RPMI7951 (cell line): Measurements from ENCODE around the gene DOCK1. TPM values are rescaled to one million over a fixed set of nuclear protein-coding genes. Genes with fewer than 3 reads are reported as not detected.

Experiments
- DNase-seq: peaks from one replicate; pipeline ENCODE4 v3.0.0-alpha.2; 2012; ENCODE audit warnings: low read depth
- total RNA-seq: library from RNA; depleted of rRNA; stranded (reverse); fragments of >200 nt; shearing (Covaris generic); gene quantifications from 2 replicates; pipeline ENCODE4 v1.2.3, GENCODE V29; 2014

The DOCK1 gene
- total RNA-seq, 1 experiment from 2014 or later = 15.7 TPM

DNA sequence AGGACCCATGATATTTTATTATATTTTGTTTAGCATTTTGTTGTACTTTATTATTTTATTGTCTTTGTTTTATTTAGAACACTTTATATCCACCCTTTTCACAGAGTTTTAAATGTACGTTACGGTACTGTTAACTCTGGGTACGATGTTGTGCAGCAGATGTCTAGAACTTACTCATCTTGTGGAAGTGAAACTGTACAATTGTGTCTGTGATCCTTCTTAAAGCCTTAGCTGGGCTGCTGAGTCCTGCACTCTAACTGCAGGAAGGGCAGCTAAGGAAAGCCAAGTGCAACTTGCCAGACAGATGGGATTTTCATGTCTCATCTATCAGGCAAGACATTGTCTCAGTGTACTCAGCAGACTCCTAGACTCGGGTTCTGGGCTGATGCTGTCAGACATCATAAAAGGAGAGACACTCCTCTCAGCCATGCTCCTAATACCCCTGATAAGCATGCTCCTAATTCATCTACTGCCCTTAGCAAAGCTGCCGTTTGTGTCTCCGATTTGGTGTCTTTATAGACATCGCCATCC is 305.8 kb downstream of the DOCK1 start:
- DNase-seq = no peak

GRCh38 chr10:127215866-127216265 is 310.6 kb downstream of the DOCK1 start:
- no peak for DNase-seq

DNA sequence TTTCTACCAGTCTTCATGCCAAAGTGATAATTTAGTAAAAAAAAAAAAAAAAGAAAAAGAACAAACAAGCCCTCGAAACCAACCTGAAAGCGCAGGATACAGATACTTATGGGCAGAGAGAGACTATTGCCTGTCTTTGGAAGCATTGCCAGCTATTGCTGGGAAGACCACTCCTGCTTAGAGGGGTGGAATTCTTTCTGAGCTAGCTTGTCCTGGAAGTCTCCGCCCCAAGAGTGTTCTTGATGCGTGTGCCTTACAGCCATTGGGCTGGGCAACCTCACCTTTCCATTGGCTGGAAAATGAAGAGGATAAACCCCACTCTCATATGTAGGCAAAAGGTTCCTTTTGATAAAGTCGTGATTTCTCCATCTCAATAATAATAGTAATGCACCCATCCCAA is 311.0 kb downstream of the DOCK1 start:
- DNase-seq = no peak

DNA sequence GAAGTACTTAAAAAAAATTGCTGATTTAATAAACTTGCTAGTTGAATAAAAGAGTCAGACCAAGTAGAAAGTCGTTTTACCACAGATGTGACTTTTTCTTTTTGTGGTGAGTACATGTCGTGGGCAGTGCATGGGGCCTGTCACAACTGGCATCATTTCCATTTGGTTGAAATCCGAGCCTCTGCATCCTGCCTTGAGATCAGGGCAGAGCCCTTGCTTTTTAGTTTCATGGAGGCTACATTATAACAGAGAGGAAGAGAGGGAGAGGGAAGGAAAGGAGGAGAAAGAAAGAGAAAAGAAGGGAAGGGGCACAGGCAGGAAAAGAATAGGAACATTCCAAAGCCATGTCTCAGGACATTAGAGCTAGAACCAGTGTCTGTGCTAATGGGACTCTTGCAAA is 311.6 kb downstream of the DOCK1 start:
- DNase-seq = peak; percentile 28

- DNase-seq = no peak
Observed at GRCh38 chr10:127218658-127219057, 313.4 kb downstream of the DOCK1 start.

DNA sequence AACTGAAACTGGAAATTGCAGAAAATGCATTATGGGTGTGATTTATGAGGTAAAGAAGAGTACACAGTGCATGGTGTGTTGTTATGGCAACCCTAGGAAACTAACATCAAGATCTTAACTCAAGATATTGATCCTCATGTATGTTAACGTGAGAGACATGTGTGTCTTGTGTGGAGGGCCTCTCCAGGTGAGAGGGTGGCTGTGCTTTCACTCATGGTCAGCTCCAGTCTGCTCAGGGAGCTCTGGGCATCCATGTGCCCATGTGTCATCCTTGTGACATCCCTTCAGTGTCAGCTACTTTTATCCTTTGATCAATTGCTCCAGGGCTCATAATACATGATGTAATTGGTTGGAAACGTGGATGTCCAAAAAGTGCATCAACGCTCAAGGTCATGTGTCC is 316.1 kb downstream of the DOCK1 start:
- no peak for DNase-seq

DNA sequence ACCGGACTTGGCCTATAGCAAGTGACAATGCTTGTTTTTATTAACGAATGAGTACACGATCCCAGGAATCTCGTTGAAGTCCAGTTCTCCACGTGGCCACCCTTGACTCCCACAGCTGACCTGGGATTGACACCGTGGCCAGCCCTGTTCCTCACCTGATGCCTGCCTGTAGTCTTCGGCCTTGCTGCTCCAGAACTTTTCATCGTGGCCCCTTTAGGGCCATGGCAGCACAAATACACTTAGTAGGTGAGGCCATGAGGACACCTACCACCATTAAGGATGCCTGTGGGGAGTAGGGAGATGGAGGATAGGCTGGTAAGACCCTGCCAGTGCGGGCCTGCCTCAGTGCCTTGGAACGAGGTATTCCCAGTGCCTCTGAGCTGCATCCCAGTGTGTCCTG is 321.8 kb downstream of the DOCK1 start:
- DNase-seq = no peak

- no peak for DNase-seq
Observed at GRCh38 chr10:127227663-127228062, 322.4 kb downstream of the DOCK1 start.

GRCh38 chr10:127228195-127228787 is 323.1 kb downstream of the DOCK1 start:
- DNase-seq = no peak

GRCh38 chr10:127234306-127234800 is 329.1 kb downstream of the DOCK1 start:
- DNase-seq = no peak

GRCh38 chr10:127236266-127236665 is 331.0 kb downstream of the DOCK1 start:
- no peak for DNase-seq

DNA sequence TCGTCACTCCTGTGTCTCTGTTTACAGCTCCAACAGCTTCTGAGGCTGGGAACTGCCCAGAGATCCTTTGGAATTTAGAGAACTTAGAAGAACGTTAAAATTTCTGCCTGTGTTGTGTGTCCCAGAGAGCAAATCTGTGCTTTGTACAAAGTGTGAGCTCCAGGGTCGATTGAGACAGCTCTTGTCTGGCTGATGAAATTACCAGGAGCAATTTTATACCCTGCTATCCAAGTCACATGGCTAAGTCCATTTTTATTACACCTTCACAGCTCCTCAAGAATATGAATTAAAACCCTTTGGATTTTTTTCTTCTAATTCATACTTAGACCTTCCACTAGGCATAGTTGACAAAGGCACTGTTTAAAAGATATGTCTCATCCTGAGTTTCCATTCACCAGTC is 337.7 kb downstream of the DOCK1 start:
- no peak for DNase-seq

- peak; percentile 24 for DNase-seq
Observed at GRCh38 chr10:127243490-127244272, 338.5 kb downstream of the DOCK1 start.

GRCh38 chr10:127245456-127245855 is 340.2 kb downstream of the DOCK1 start:
- no peak for DNase-seq

DNA sequence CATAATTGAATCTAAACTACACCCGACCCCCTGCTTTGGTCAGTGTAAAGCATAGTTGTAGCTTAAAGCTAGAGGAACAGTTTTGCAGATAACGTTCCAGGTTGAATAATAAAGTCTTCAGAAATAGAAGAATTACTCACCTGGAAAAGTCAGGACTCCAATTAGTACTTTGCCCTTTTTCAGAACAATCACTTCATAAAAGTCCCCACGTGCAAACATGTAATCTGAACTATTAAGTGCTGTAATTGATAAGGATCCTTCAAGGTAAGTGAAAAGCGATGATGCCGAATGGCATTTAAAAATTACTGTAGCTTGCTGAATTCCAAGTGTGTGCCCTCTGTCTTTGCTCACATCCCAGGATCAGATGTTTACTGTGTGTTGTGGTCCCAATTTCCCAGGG is 344.8 kb downstream of the DOCK1 start:
- DNase-seq = no peak

- no peak for DNase-seq
Observed at GRCh38 chr10:127252818-127253217, 347.6 kb downstream of the DOCK1 start.

DNA sequence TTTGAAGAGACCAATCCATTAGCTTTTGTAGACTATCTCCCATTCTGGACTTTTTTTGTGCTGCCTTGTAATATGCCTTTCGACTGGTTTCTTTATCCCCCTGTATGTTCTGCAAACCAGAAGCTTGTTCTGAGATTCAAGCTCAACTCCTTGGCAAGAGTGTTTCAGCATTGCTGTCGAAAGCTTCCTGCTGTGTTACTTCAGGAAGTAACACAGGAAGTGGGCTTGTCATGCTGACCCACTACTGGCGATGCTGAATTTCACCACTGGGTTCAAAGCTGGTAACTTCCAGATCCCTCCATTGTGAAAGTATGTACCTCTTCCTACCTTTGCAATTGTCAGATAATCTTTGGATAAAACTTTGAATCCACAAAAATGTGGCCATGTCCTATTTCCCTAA is 349.0 kb downstream of the DOCK1 start:
- DNase-seq = no peak

GRCh38 chr10:127257395-127257794 is 352.2 kb downstream of the DOCK1 start:
- no peak for DNase-seq

DNA sequence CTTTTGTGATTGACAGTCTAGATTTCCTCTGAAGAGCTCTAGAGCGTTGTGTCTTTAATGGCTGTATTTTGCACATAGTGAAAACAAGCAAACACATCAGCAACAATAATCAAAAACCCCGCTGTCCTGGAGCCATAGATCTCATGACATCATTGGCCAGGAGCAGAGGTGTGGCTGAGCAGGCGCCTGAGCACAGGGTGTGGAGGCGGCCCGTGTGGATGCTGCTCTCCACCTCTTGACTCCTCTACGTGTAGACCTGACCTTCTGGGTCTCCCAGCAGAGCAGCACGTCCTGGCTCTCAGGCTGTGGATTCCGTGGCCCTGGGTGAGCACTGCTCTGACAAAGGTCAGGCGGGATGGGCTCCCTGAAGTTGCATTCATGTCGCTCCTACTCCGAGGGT is 354.1 kb downstream of the DOCK1 start:
- no peak for DNase-seq

- DNase-seq = no peak
Observed at GRCh38 chr10:127262606-127263005, 357.4 kb downstream of the DOCK1 start.

GRCh38 chr10:127265288-127265687 is 360.1 kb downstream of the DOCK1 start:
- no peak for DNase-seq

- DNase-seq = no peak
Observed at GRCh38 chr10:127266431-127266830, 361.2 kb downstream of the DOCK1 start.

DNA sequence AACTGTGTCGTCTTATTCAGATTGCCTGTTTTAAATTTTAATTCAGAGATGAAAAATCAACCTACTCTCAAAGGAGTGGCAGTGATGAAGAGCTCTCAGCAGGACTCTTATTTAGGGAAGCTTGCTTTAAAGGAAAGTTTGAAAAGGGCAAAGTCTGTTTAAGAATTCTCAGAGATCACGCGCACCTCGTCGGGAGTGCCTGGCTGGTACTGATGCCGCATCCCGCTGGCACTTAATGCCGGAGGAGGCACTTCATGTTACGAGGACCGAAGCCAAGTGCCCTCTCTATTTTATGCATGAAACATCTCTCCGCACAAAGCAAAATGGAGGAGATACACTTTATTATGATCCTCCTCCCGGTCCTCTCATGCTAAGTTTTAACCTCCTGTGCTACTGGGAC is 362.2 kb downstream of the DOCK1 start:
- no peak for DNase-seq
